AG09319 (cell line): ENCODE measurements around the gene TRPV5.

Experiments
- DNase-seq: peaks from one replicate; pipeline ENCODE4 v3.0.0-alpha.2; 2010; ENCODE audit warnings: low read depth; ENCODE audit errors: extremely low read depth
- CTCF ChIP-seq: IDR thresholded peaks from 2 replicates; pipeline ENCODE4 v1.5.1; 2011; ENCODE audit warnings: low read depth, mild to moderate bottlenecking, inconsistent platforms, low read length, moderate library complexity

TRPV5 gene

GRCh38 chr7:142867398-142868187 is 66.0 kb downstream of the TRPV5 start:
- TF ChIP-seq CTCF, result no peak
- DNase-seq, result no peak

GRCh38 chr7:142867097-142867378 is 66.5 kb downstream of the TRPV5 start:
- TF ChIP-seq CTCF, result no peak
- no peak for DNase-seq

DNA sequence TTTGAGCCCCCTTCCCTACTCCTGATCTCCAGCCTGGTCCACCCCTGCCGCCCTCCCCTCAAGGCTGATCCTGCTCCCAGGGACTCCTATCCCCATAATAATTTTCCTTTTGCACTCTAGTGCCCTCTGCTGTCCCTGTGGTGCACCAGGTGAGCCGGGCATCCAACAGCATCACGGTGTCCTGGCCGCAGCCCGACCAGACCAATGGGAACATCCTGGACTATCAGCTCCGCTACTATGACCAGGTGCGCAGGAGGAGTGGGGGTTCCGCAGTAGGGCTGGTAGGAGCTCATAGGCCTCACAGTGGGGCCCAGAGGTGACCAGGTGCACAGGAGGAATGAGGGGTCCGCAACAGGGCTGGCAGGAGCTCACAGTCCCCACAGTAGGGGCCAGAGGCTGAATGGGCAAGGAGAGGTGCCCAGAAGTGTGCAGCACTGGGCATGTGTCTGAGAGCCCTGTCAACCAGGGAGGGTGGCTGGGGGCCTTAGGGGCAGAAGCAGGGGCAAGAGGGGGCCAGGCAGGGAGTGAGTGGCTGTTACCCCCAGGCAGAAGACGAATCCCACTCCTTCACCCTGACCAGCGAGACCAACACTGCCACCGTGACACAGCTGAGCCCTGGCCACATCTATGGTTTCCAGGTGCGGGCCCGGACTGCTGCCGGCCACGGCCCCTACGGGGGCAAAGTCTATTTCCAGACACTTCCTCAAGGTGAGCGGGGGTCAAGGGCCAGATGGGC is 67.0 kb downstream of the TRPV5 start:
- DNase-seq, result no peak
- TF ChIP-seq CTCF, result peak; percentile 55

- TF ChIP-seq CTCF, result no peak
- DNase-seq, result no peak
Measured at GRCh38 chr7:142865766-142866165, 67.8 kb downstream of the TRPV5 start.

GRCh38 chr7:142864980-142865747 is 68.4 kb downstream of the TRPV5 start:
- DNase-seq, result no peak
- TF ChIP-seq CTCF, result no peak

DNA sequence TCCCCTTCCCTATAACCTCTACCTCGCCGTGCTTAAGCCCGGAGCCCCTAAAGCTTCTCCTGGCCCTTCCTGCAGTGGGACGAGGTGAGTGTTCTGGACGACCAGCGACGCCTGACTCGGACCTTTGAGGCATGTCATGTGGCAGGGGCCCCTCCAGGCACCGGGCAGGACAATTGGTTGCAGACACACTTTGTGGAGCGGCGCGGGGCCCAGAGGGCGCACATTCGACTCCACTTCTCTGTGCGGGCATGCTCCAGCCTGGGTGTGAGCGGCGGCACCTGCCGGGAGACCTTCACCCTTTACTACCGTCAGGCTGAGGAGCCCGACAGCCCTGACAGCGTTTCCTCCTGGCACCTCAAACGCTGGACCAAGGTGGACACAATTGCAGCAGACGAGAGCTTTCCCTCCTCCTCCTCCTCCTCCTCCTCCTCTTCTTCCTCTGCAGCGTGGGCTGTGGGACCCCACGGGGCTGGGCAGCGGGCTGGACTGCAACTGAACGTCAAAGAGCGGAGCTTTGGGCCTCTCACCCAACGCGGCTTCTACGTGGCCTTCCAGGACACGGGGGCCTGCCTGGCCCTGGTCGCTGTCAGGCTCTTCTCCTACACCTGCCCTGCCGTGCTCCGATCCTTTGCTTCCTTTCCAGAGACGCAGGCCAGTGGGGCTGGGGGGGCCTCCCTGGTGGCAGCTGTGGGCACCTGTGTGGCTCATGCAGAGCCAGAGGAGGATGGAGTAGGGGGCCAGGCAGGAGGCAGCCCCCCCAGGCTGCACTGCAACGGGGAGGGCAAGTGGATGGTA is 69.5 kb downstream of the TRPV5 start:
- no peak for DNase-seq
- TF ChIP-seq CTCF, result no peak
